ENCODE measurements around the gene MATN4. TPM values are rescaled to one million over a fixed set of nuclear protein-coding genes. Genes with fewer than 3 reads are reported as not detected.

The MATN4 gene
- total RNA-seq, 2 experiments from 2014 or later = 0.38 TPM; not detected in 1

- H2AFZ ChIP-seq (ENCODE audit: low read length) = no peak overlapping the region
- POLR2A ChIA-PET = interaction anchor here (0.7 kb wide), 1 partner anchor 496 kb away, joined by 3 read pairs; no protein-coding TSS in a partner anchor
These were observed 5.1 kb upstream of the MATN4 start for GRCh38 chr20:45313065-45313695.

DNA sequence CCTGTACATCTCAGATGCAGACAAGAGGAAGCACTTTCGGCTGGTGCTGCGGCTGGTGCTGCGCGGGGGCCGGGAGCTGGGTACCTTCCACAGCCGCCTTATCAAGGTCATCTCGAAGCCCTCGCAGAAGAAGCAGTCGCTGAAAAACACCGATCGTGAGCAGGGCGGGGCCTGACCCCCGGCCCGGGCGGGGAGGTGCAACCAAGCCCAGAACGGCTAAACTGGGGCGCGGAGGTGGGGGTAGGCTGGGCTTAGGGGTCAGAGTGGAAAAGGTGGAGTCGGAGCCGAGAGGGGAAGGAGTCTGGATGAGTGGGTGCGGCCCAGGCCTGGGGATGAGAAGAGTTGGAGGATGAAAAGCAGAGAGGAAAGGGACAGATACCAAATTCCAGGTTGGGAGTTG lies 4.1 kb upstream of the MATN4 start:
- no TSS peak for BruUV-seq (replicated peaks)
- Histone ChIP-seq H3K36me3 (ENCODE audit: insufficient read depth, low read length) (no peaks in the 10 kb centered on the region), H3K4me1 (ENCODE audit: insufficient read depth, low read length, poor library complexity, severe bottlenecking) (no peaks in the 10 kb centered on the region), H3K9me3 (ENCODE audit: low read length) (no peaks in the 10 kb centered on the region), H3K27ac (ENCODE audit: low read depth, low read length, poor library complexity, severe bottlenecking) (no peak overlapping the region), H3K4me3 (ENCODE audit: low read depth, low read length, poor library complexity, severe bottlenecking) (no peak overlapping the region), H3K9me2 (ENCODE audit: insufficient read depth, low read length) (no peaks in the 10 kb centered on the region), H3K79me2 (ENCODE audit: insufficient read depth, low read depth, low read length) (no peaks in the 10 kb centered on the region), H3K4me2 (ENCODE audit: low read length) (no peak overlapping the region), H2AFZ (ENCODE audit: low read length) (no peak overlapping the region), H4K20me1 (ENCODE audit: insufficient read depth, low read length) (no peaks in the 10 kb centered on the region)
- no peak for DNase-seq (ENCODE audit: low spot score)
- ChIA-PET CTCF (ENCODE audit: unreplicated experiment) (no interaction called here), POLR2A (interaction anchor here (0.7 kb wide), 1 partner anchor 497 kb away, joined by 3 read pairs; no protein-coding TSS in a partner anchor)
- intact Hi-C loops (cut with micrococcal nuclease; ENCODE audit: unreplicated experiment) = no loop called here
- TF ChIP-seq, protein P1, sequence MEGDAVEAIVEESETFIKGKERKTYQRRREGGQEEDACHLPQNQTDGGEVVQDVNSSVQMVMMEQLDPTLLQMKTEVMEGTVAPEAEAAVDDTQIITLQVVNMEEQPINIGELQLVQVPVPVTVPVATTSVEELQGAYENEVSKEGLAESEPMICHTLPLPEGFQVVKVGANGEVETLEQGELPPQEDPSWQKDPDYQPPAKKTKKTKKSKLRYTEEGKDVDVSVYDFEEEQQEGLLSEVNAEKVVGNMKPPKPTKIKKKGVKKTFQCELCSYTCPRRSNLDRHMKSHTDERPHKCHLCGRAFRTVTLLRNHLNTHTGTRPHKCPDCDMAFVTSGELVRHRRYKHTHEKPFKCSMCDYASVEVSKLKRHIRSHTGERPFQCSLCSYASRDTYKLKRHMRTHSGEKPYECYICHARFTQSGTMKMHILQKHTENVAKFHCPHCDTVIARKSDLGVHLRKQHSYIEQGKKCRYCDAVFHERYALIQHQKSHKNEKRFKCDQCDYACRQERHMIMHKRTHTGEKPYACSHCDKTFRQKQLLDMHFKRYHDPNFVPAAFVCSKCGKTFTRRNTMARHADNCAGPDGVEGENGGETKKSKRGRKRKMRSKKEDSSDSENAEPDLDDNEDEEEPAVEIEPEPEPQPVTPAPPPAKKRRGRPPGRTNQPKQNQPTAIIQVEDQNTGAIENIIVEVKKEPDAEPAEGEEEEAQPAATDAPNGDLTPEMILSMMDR (conservative IDR thresholded peaks at IDR 0.05; ENCODE audit: low read length) = no peak
- TF ChIP-seq EZH2phosphoT487 (IDR thresholded peaks at IDR 0.05; ENCODE audit: borderline replicate concordance, low read depth, low read length) = no peak

More at GRCh38 chr20:45313065-45313695, 5.1 kb upstream of the MATN4 start:
- Histone ChIP-seq H3K9me3 (ENCODE audit: low read length) (no peaks in the 10 kb centered on the region), H3K4me3 (ENCODE audit: low read depth, low read length, poor library complexity, severe bottlenecking) (no peak overlapping the region), H3K79me2 (ENCODE audit: insufficient read depth, low read depth, low read length) (no peaks in the 10 kb centered on the region), H4K20me1 (ENCODE audit: insufficient read depth, low read length) (no peaks in the 10 kb centered on the region), H3K36me3 (ENCODE audit: insufficient read depth, low read length) (no peaks in the 10 kb centered on the region), H3K4me2 (ENCODE audit: low read length) (no peak overlapping the region), H3K27ac (ENCODE audit: low read depth, low read length, poor library complexity, severe bottlenecking) (no peak overlapping the region), H3K4me1 (ENCODE audit: insufficient read depth, low read length, poor library complexity, severe bottlenecking) (peaks cover under 1% of the 10 kb centered on the region), H3K9me2 (ENCODE audit: insufficient read depth, low read length) (no peaks in the 10 kb centered on the region)
- CTCF ChIA-PET (ENCODE audit: unreplicated experiment) = interaction anchor here (0.5 kb wide), 1 partner anchor 123 kb away, joined by 4 read pairs; no protein-coding TSS in a partner anchor
- DNase-seq (ENCODE audit: low spot score) = no peak
- intact Hi-C loops (cut with micrococcal nuclease; ENCODE audit: unreplicated experiment) = no loop called here
- TF ChIP-seq, protein P1 (conservative IDR thresholded peaks at IDR 0.05; ENCODE audit: low read length) = no peak
- no peak for TF ChIP-seq EZH2phosphoT487 (IDR thresholded peaks at IDR 0.05; ENCODE audit: borderline replicate concordance, low read depth, low read length)
- BruUV-seq (replicated peaks) = no TSS peak

DNA sequence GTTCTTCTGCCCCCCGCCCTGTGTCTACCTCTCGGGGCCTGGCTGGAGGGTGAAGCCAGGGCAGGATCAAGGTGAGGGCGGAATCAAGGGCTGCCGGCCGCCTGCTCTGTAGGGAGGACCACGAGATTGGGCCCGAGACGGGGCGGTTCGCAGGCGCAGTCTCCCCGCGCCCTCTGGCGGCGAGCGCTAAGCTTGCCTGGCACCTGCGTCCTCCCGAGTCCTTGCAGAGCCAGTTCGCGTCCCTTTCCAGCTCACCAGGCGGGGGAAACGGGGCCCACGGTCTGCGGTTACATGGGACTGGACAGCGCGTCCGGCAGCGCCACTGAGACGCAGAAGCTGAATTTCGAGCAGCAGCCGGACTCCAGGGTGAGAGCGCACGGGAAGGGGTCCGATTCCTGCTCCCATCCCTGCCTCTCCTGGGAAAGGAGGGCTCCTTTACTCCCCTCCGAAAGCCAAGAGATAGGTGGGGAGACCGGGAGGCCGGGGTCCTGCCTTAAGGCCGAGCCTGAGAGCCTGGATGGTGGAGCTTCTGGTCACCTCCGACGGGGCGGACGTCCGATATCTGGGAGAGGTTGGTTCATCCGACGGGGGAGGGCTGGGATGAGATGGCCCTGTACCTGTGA lies 3.6 kb upstream of the MATN4 start:
- no peaks in the 10 kb centered on the region for H4K20me1 ChIP-seq (ENCODE audit: insufficient read depth, low read length)
- H3K36me3 ChIP-seq (ENCODE audit: insufficient read depth, low read length) = no peaks in the 10 kb centered on the region
- no peaks in the 10 kb centered on the region for H3K4me1 ChIP-seq (ENCODE audit: insufficient read depth, low read length, poor library complexity, severe bottlenecking)
- no peak for TF ChIP-seq EZH2phosphoT487 (IDR thresholded peaks at IDR 0.05; ENCODE audit: borderline replicate concordance, low read depth, low read length)
- TF ChIP-seq, protein P1 (conservative IDR thresholded peaks at IDR 0.05; ENCODE audit: low read length) = peak; percentile 67
- H3K9me3 ChIP-seq (ENCODE audit: low read length) = no peaks in the 10 kb centered on the region
- no peak overlapping the region for H3K4me3 ChIP-seq (ENCODE audit: low read depth, low read length, poor library complexity, severe bottlenecking)
- no peak overlapping the region for H3K27ac ChIP-seq (ENCODE audit: low read depth, low read length, poor library complexity, severe bottlenecking)
- H3K4me2 ChIP-seq (ENCODE audit: low read length) = no peak overlapping the region
- no peaks in the 10 kb centered on the region for H3K9me2 ChIP-seq (ENCODE audit: insufficient read depth, low read length)
- CTCF ChIA-PET (ENCODE audit: unreplicated experiment) = no interaction called here
- H2AFZ ChIP-seq (ENCODE audit: low read length) = no peak overlapping the region
- DNase-seq (ENCODE audit: low spot score) = peak; percentile 25
- intact Hi-C loops (cut with micrococcal nuclease; ENCODE audit: unreplicated experiment) = no loop called here
- no peaks in the 10 kb centered on the region for H3K79me2 ChIP-seq (ENCODE audit: insufficient read depth, low read depth, low read length)
- BruUV-seq (replicated peaks) = no TSS peak
- POLR2A ChIA-PET = no interaction called here
